Tibial artery (tissue), 4 donors: Measurements from ENCODE around the gene SRP68.
"Not testable (repeated sequence)": the region's sequence is repeated elsewhere in the genome, so short reads cannot be mapped to it uniquely, and the experiment has no call there.

ENCODE experiments used
- DNase-seq, 2 donors: peaks; one replicate each; pipeline ENCODE4 v3.0.0-alpha.2; 2019
- H3K27ac ChIP-seq, 2 donors: fragments of 200-600 bp; sonication (generic) in 1 of 2; 1 replicate in 1 of 2; 2 replicates in 1 of 2; pipeline ENCODE4 v1.5.1; 2018 to 2019; ENCODE audit warnings: mild to moderate bottlenecking in 1 of 2
- H3K27me3 ChIP-seq, 2 donors: fragments of 200-600 bp; sonication (generic) in 1 of 2; one replicate each; pipeline versions ENCODE4 v1.5.1 to v1.6.0; 2016 to 2019
- H3K36me3 ChIP-seq, 3 donors: fragments of 200-600 bp; sonication (generic) in 2 of 3; one replicate each; pipeline ENCODE4 v1.5.1; 2016 to 2019; ENCODE audit warnings: mild to moderate bottlenecking in 2 of 3
- H3K4me1 ChIP-seq, 4 donors: fragments of 200-600 bp; sonication (generic) in 2 of 4; 1 replicate in 3 of 4; 2 replicates in 1 of 4; pipeline ENCODE4 v1.5.1; 2016 to 2019
- H3K4me3 ChIP-seq, 2 donors: fragments of 200-600 bp; sonication (generic) in 1 of 2; 1 replicate in 1 of 2; 2 replicates in 1 of 2; pipeline ENCODE4 v1.5.1; 2018 to 2019; ENCODE audit warnings: mild to moderate bottlenecking in 2 of 2
- H3K9me3 ChIP-seq, 3 donors: fragments of 200-600 bp; sonication (generic) in 1 of 3; one replicate each; pipeline ENCODE4 v1.5.1; 2016 to 2019
- intact Hi-C: fragments of 100-400 bp; cut with DNase I; formaldehyde crosslinking; loops from one replicate; pipeline ENCODE4 v1.15.0; 2023; ENCODE audit warnings: low total_unique reads
- TF ChIP-seq, protein P1 (sequence below), 2 experiments: fragments of 200-600 bp in 1 of 2; fragments of 450-650 bp in 1 of 2; IDR thresholded peaks; one replicate each; pipeline ENCODE4 v1.5.1; 2017 to 2019; ENCODE audit warnings: antibody characterized with exemption in 2 of 2, mild to moderate bottlenecking in 1 of 2, moderate library complexity in 1 of 2

The SRP68 gene

DNA sequence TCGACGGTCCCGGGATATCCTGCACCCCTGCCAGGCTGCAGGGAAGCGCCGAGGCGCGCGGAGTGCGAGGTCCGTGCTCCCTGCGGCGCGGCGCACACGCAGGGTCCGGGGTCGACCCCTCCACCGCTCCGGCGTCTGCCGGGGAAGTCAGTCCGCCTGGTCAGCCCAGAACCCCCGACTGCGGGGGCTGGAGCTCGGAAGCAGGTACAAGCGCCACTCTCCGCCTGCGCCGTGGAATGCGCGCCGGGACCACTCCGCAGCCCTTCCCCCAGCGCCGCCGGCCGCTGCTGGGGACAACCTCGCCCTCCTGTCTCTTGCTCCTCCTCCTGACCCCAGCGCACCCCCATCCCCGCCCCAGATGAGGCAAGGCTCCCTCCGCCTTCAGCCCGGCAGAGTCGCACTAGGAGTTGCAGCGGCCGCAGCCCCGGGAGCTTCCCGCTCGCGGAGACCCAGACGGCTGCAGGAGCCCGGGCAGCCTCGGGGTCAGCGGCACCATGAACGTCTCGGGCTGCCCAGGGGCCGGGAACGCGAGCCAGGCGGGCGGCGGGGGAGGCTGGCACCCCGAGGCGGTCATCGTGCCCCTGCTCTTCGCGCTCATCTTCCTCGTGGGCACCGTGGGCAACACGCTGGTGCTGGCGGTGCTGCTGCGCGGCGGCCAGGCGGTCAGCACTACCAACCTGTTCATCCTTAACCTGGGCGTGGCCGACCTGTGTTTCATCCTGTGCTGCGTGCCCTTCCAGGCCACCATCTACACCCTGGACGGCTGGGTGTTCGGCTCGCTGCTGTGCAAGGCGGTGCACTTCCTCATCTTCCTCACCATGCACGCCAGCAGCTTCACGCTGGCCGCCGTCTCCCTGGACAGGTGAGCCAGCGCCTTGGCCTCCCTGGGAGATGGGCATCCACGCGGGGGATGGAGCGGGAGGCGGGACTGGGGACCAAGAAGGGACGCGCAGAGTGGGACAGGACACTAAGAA lies 2.4 kb upstream of the SRP68 start, which contains the start of gene GALR2:
GALR2 (plus strand) TSS at position 392 of the 974 bp plus-strand sequence; CDS start at position 495, 103 bp downstream.
- DNase-seq: no peak
- Histone ChIP-seq H3K4me1 (peaks cover 0 to 59% (median 46%) of the 10 kb centered on the region in 4 donors), H3K27ac (no peak within 1 kb of the TSS), H3K9me3 (no peaks in the 10 kb centered on the region), H3K4me3 (no peak within 1 kb of the TSS), H3K27me3 (peaks cover 12 to 64% of the 10 kb centered on the region in 2 donors), H3K36me3 (peaks cover 0 to 3% (median 0%) of the 10 kb centered on the region in 3 donors)
- TF ChIP-seq, protein P1, sequence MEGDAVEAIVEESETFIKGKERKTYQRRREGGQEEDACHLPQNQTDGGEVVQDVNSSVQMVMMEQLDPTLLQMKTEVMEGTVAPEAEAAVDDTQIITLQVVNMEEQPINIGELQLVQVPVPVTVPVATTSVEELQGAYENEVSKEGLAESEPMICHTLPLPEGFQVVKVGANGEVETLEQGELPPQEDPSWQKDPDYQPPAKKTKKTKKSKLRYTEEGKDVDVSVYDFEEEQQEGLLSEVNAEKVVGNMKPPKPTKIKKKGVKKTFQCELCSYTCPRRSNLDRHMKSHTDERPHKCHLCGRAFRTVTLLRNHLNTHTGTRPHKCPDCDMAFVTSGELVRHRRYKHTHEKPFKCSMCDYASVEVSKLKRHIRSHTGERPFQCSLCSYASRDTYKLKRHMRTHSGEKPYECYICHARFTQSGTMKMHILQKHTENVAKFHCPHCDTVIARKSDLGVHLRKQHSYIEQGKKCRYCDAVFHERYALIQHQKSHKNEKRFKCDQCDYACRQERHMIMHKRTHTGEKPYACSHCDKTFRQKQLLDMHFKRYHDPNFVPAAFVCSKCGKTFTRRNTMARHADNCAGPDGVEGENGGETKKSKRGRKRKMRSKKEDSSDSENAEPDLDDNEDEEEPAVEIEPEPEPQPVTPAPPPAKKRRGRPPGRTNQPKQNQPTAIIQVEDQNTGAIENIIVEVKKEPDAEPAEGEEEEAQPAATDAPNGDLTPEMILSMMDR (IDR thresholded peaks at IDR 0.05): no peak
- intact Hi-C loops: no loop called here

DNA sequence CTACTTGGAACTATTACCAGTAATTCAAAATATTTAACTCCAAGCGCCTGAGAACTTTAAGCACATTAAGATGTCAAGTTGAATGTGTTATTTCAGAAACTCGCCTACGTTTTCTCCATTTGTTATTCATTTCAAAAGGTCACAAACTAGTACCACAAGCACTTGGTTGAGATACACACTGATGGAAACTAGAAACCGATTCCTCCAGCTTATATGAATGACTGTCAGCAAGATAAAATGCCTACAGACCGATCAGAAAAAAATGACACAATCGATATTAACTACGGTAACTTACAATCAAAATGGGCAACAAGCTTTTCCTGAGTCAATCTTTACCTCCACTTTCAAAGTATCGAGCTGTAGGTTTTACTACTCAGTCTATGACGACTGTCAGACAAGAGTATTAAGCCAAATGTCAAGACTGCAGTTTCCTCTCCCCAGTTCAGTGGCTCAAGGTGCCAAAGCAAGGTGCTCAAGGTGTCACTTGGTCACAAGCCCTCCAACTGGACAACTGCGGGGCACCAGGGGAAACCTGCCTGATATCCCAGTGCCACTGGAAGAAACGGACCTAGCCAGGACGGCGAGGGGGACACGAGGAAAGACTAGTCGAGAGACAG lies 678 bp downstream of the SRP68 start:
- H3K9me3 ChIP-seq: no peaks in the 10 kb centered on the region
- H3K27me3 ChIP-seq: peaks cover 10 to 34% of the 10 kb centered on the region in 2 donors
- DNase-seq: no peak
- peak overlapping the region; percentile 75 to 80 for H3K27ac ChIP-seq
- peaks cover 15 to 32% (median 18%) of the 10 kb centered on the region in 3 donors for H3K36me3 ChIP-seq
- H3K4me3 ChIP-seq: peak overlapping the region; percentile 69 to 83
- TF ChIP-seq, protein P1 (IDR thresholded peaks at IDR 0.05): no peak
- intact Hi-C loops: no loop called here
- H3K4me1 ChIP-seq: peaks cover 0 to 52% (median 40%) of the 10 kb centered on the region in 4 donors

GRCh38 chr17:76065775-76066174 lies 6.5 kb downstream of the SRP68 start:
- intact Hi-C loops: no loop called here
- Histone ChIP-seq H3K4me3 (no peak overlapping the region), H3K27me3 (no peaks in the 10 kb centered on the region), H3K27ac (no peak overlapping the region), H3K9me3 (no peaks in the 10 kb centered on the region), H3K36me3 (peaks cover 70 to 87% (median 71%) of the 10 kb centered on the region in 3 donors), H3K4me1 (peaks cover 0 to 11% (median 6%) of the 10 kb centered on the region in 4 donors)
- TF ChIP-seq, protein P1 (IDR thresholded peaks at IDR 0.05): no peak
- no peak for DNase-seq

- H3K27me3 ChIP-seq: no peaks in the 10 kb centered on the region
- TF ChIP-seq, protein P1 (IDR thresholded peaks at IDR 0.05): no peak
- peaks cover 84 to 96% (median 87%) of the 10 kb centered on the region in 3 donors for H3K36me3 ChIP-seq
- no peaks in the 10 kb centered on the region for H3K9me3 ChIP-seq
- H3K4me3 ChIP-seq: no peak overlapping the region
- intact Hi-C loops: no loop called here
- H3K27ac ChIP-seq: no peak overlapping the region
- H3K4me1 ChIP-seq: no peaks in the 10 kb centered on the region
- DNase-seq: no peak
These were observed 8.3 kb downstream of the SRP68 start for GRCh38 chr17:76063875-76064546.

GRCh38 chr17:76058264-76058663 lies 14.1 kb downstream of the SRP68 start:
- H3K9me3 ChIP-seq, H3K4me1 ChIP-seq, DNase-seq, H3K27me3 ChIP-seq, H3K27ac ChIP-seq, intact Hi-C loops, H3K4me3 ChIP-seq: not testable (repeated sequence)
- peaks cover 78 to 94% (median 90%) of the 10 kb centered on the region in 3 donors for H3K36me3 ChIP-seq
